Heart right ventricle (tissue), 16 donors: ENCODE measurements around the gene CAMK1D. TPM values are rescaled to one million over a fixed set of nuclear protein-coding genes. Genes with fewer than 3 reads are reported as not detected.

ENCODE experiments used
- ATAC-seq, 8 donors: fragments of 200-7000 bp; cut with Tn5 transposase; one replicate each; pipeline ENCODE4 v1.9.1; 2020; ENCODE audit warnings: mild to moderate bottlenecking in 8 of 8, moderate library complexity in 8 of 8, moderate number of reproducible peaks in 1 of 8
- DNase-seq, 2 donors: peaks; one replicate each; pipeline ENCODE4 v3.0.0-alpha.2; 2020
- H3K27ac ChIP-seq, 10 donors: fragments of 200-600 bp; sonication (generic) in 2 of 10; one replicate each; pipeline versions ENCODE4 v1.5.0 to v1.8.0; 2020 to 2022; ENCODE audit warnings: mild to moderate bottlenecking in 3 of 10
- H3K27me3 ChIP-seq, 7 donors: fragments of 200-600 bp; one replicate each; pipeline ENCODE4 v1.8.0; 2021 to 2022; ENCODE audit warnings: mild to moderate bottlenecking in 2 of 7
- H3K36me3 ChIP-seq, 9 donors: fragments of 200-600 bp; sonication (generic) in 1 of 9; one replicate each; pipeline versions ENCODE4 v1.5.0 to v1.8.0; 2020 to 2022; ENCODE audit warnings: mild to moderate bottlenecking in 2 of 9
- H3K4me1 ChIP-seq, 9 donors: fragments of 200-600 bp; sonication (generic) in 1 of 9; one replicate each; pipeline versions ENCODE4 v1.5.0 to v1.8.0; 2020 to 2022; ENCODE audit warnings: mild to moderate bottlenecking in 4 of 9
- H3K4me3 ChIP-seq, 10 donors: fragments of 200-600 bp; sonication (generic) in 2 of 10; one replicate each; pipeline versions ENCODE4 v1.5.0 to v1.8.0; 2020 to 2022; ENCODE audit warnings: mild to moderate bottlenecking in 7 of 10, moderate library complexity in 2 of 10
- H3K9me3 ChIP-seq, 11 donors: fragments of 200-600 bp in 10 of 11; sonication (generic) in 2 of 11; one replicate each; pipeline versions ENCODE4 v1.5.0 to v1.8.0; 2013 to 2022; ENCODE audit warnings: mild to moderate bottlenecking in 2 of 11, control low read depth in 1 of 11, moderate library complexity in 1 of 11
- CTCF ChIP-seq, 9 donors: fragments of 200-600 bp; sonication (generic) in 2 of 9; IDR thresholded peaks; one replicate each; pipeline versions ENCODE4 v1.5.0 to v1.8.0; 2021 to 2022; ENCODE audit warnings: antibody characterized with exemption in 9 of 9, mild to moderate bottlenecking in 5 of 9, moderate library complexity in 1 of 9
- WGBS, 2 donors: extraction: QIAGEN DNeasy Blood & Tissue Kit; methylation state at CpG; one replicate each; pipeline ENCODE4 v1.1.7; 2013; ENCODE audit warnings: inconsistent platforms in 1 of 2; 5-methylcytosine and 5-hydroxymethylcytosine counted together
- intact Hi-C, 10 donors: fragments of 100-400 bp; cut with DNase I; formaldehyde crosslinking; loops; one replicate each; pipeline versions ENCODE4 v1.11.1 to v1.14.2; 2022
- polyA plus RNA-seq, 2 donors: library from polyadenylated mRNA; stranded (reverse); fragments of 200-250 nt; gene quantifications; one replicate each; pipeline ENCODE4 v1.2.3, GENCODE V29; 2013
- total RNA-seq, 10 donors: library from RNA; stranded (reverse); fragmentation: NEBNext Ultra II Directional in 3 of 10; extraction: Animal tissue kit (Norgen Biotek cat#: 25700) in 3 of 10; gene quantifications; one replicate each; pipeline versions ENCODE4 v1.2.1 to v1.2.4, GENCODE V29; 2021 to 2023
- donor health status: Arrhythmogenic right ventricular cardiomyopathy.
- donor health status: ischemic (EF 13 %, LVEDD 7.1; RV severe dilation, severe dysfunction).
- donor health status: healthy with polysubstance abuse.
- donor health status: DM: no; HTN: yes; CAD: no.
- donor health status: DM: no; HTN: no; CAD: no.
- donor health status: ischemic (EF 25% LVEDD 6.9; RV normal size, moderate dysfunction).
- donor health status: ischemic (EF 25% LVEDD 5.7; RV mildly dilated, moderate dysfunction).
- donor health status: healthy.
- donor health status: DM: yes; HTN: yes; CAD: no.
- donor health status: Ischemic cardiomyopathy.
- donor health status: ischemic (EF 35%, LVEDD 5.7; RV mildly dilated, moderate dysfunction).
- donor health status: nonischemic (EF 11% LVEDD 7.7; RV severe dilation, severe dysfunction).
- donor health status: DM: yes; HTN: yes; CAD: no.
- donor health status: PGD.
- donor health status: ischemic (EF 29% LVEDD 5.4; RV normal size, mild dysfunction).
- donor health status: nonischemic (EF 23%, LVEDD 6.1; RV moderate dilation, normal function).

The CAMK1D gene
- total and polyA plus RNA-seq, 12 donors: 1.3 to 17.7 (median 2.6) TPM

GRCh38 chr10:12518024-12518423, 168.7 kb downstream of the CAMK1D start:
- H3K27me3 ChIP-seq: no peaks in the 10 kb centered on the region
- no peaks in the 10 kb centered on the region for H3K36me3 ChIP-seq
- peaks cover 0 to 22% (median 4%) of the 10 kb centered on the region in 11 donors for H3K9me3 ChIP-seq
- no peaks in the 10 kb centered on the region for H3K4me1 ChIP-seq
- intact Hi-C loops: no loop called here
- ATAC-seq (no peak), DNase-seq (no peak)
- TF ChIP-seq CTCF (IDR thresholded peaks at IDR 0.05): no peak
- 97 to 99% methylated on average over 1 of the region's 1 CpG for WGBS, 2 donors
- no peak overlapping the region for H3K27ac ChIP-seq
- no peak overlapping the region for H3K4me3 ChIP-seq

- 93 to 94% methylated on average over 1 of the region's 1 CpG for WGBS, 2 donors
- no peaks in the 10 kb centered on the region for H3K36me3 ChIP-seq
- DNase-seq (no peak), ATAC-seq (no peak)
- H3K4me1 ChIP-seq: no peaks in the 10 kb centered on the region
- H3K27ac ChIP-seq: no peak overlapping the region
- no peaks in the 10 kb centered on the region for H3K27me3 ChIP-seq
- intact Hi-C loops: no loop called here
- H3K4me3 ChIP-seq: no peak overlapping the region
- no peak for TF ChIP-seq CTCF (IDR thresholded peaks at IDR 0.05)
- peaks cover 0 to 46% (median 4%) of the 10 kb centered on the region in 11 donors for H3K9me3 ChIP-seq
These were observed 172.1 kb downstream of the CAMK1D start for GRCh38 chr10:12521423-12521822.

GRCh38 chr10:12526311-12526710, 177.0 kb downstream of the CAMK1D start:
- Histone ChIP-seq H3K4me1 (peaks cover 0 to 4% (median 0%) of the 10 kb centered on the region in 9 donors), H3K9me3 (peaks cover 0 to 36% (median 0%) of the 10 kb centered on the region in 11 donors), H3K27me3 (no peaks in the 10 kb centered on the region), H3K36me3 (no peaks in the 10 kb centered on the region), H3K27ac (no peak overlapping the region), H3K4me3 (no peak overlapping the region)
- no peak for DNase-seq
- intact Hi-C loops: no loop called here
- WGBS, 2 donors: 94 to 95% methylated on average over 5 of the region's 5 CpGs
- TF ChIP-seq CTCF (IDR thresholded peaks at IDR 0.05): no peak
- ATAC-seq: no peak

GRCh38 chr10:12529976-12530375, 180.6 kb downstream of the CAMK1D start:
- intact Hi-C loops: no loop called here
- Histone ChIP-seq H3K4me1 (peaks cover 0 to 9% (median 0%) of the 10 kb centered on the region in 9 donors), H3K27ac (no peak overlapping the region), H3K36me3 (no peaks in the 10 kb centered on the region), H3K4me3 (no peak overlapping the region), H3K27me3 (no peaks in the 10 kb centered on the region), H3K9me3 (peaks cover 0 to 8% (median 0%) of the 10 kb centered on the region in 11 donors)
- TF ChIP-seq CTCF (IDR thresholded peaks at IDR 0.05): no peak
- WGBS, 2 donors: 84 to 91% methylated on average over 9 of the region's 9 CpGs
- no peak for ATAC-seq
- no peak for DNase-seq
